Keratinocyte (primary cell): ENCODE data around the gene CCNY. TPM values are rescaled to one million over a fixed set of nuclear protein-coding genes. Genes with fewer than 3 reads are reported as not detected.

ENCODE experiments used
- DNase-seq: peaks from one replicate; pipeline ENCODE4 v3.0.0-alpha.2; 2011; ENCODE audit warnings: low read depth, missing footprints, low spot score
- FAIRE-seq: peaks from 2 replicates; lab custom pipeline; 2011; peaks lifted over from hg19 to GRCh38; lab: Jason Lieb, UNC
- H2AFZ ChIP-seq: 2 replicates; pipeline ENCODE4 v1.6.0; 2012; ENCODE audit warnings: low read length, control low read depth, inconsistent platforms; ENCODE audit not compliant: control insufficient read depth
- H3K27ac ChIP-seq: 2 replicates; pipeline ENCODE4 v1.5.1; 2011; ENCODE audit warnings: low read length; ENCODE audit not compliant: control insufficient read depth, insufficient read depth
- H3K27me3 ChIP-seq: 3 replicates; pipeline ENCODE4 v1.6.0; 2011; ENCODE audit warnings: low read length; ENCODE audit not compliant: control insufficient read depth, insufficient read depth; ENCODE audit errors: extremely low read depth
- H3K36me3 ChIP-seq, 2 experiments: 2 replicates in 1 of 2; 3 replicates in 1 of 2; pipeline ENCODE4 v1.5.1; 2011; ENCODE audit warnings: low read length in 2 of 2, mild to moderate bottlenecking in 1 of 2; ENCODE audit not compliant: control insufficient read depth in 2 of 2, insufficient read depth in 2 of 2; ENCODE audit errors: extremely low read depth in 1 of 2
- H3K4me1 ChIP-seq: 3 replicates; pipeline ENCODE4 v1.5.1; 2011; ENCODE audit warnings: low read length; ENCODE audit not compliant: control insufficient read depth, insufficient read depth; ENCODE audit errors: extremely low read depth
- H3K4me2 ChIP-seq: 3 replicates; pipeline ENCODE4 v1.6.0; 2011; ENCODE audit warnings: low read depth, low read length; ENCODE audit not compliant: control insufficient read depth, insufficient read depth; ENCODE audit errors: extremely low read depth
- H3K4me3 ChIP-seq, 3 experiments: fragments of 200-600 bp in 1 of 3; sonication (generic) in 1 of 3; 2 replicates in 2 of 3; 3 replicates in 1 of 3; pipeline ENCODE4 v1.5.1; 2011 to 2016; ENCODE audit warnings: low read length in 3 of 3, mild to moderate bottlenecking in 3 of 3, control low read depth in 2 of 3, inconsistent platforms in 1 of 3, low read depth in 1 of 3, mixed read lengths in 1 of 3, mixed run types in 1 of 3, moderate library complexity in 1 of 3; ENCODE audit not compliant: control insufficient read depth in 2 of 3, insufficient read depth in 2 of 3; ENCODE audit errors: extremely low read depth in 1 of 3
- H3K79me2 ChIP-seq: 2 replicates; pipeline ENCODE4 v1.6.0; 2012; ENCODE audit warnings: low read length; ENCODE audit not compliant: control insufficient read depth, insufficient read depth
- H3K9ac ChIP-seq: 3 replicates; pipeline ENCODE4 v1.6.0; 2011; ENCODE audit warnings: low read length; ENCODE audit not compliant: control insufficient read depth, insufficient read depth; ENCODE audit errors: extremely low read depth
- H3K9me1 ChIP-seq: 3 replicates; pipeline ENCODE4 v1.6.0; 2011; ENCODE audit warnings: low read length; ENCODE audit not compliant: control insufficient read depth, insufficient read depth; ENCODE audit errors: extremely low read depth
- H3K9me3 ChIP-seq: 2 replicates; pipeline ENCODE4 v1.5.1; 2012; ENCODE audit warnings: low read depth, low read length; ENCODE audit not compliant: control insufficient read depth
- H4K20me1 ChIP-seq: 3 replicates; pipeline ENCODE4 v1.6.0; 2011; ENCODE audit warnings: low read length; ENCODE audit not compliant: control insufficient read depth, insufficient read depth; ENCODE audit errors: extremely low read depth
- CTCF ChIP-seq, 3 experiments: IDR thresholded peaks in 1 of 3; conservative IDR thresholded peaks in 1 of 3; optimal IDR thresholded peaks in 1 of 3; 2 replicates in 2 of 3; 3 replicates in 1 of 3; pipeline versions ENCODE3 to v1.5.1; 2011; ENCODE audit warnings: low read length in 3 of 3, mild to moderate bottlenecking in 3 of 3, moderate library complexity in 2 of 3, control low read depth in 1 of 3, inconsistent platforms in 1 of 3; ENCODE audit not compliant: insufficient read depth in 2 of 3; ENCODE audit errors: extremely low read depth in 1 of 3
- EZH2 ChIP-seq: IDR thresholded peaks from one replicate; pipeline ENCODE4 v1.6.1; 2012; ENCODE audit warnings: inconsistent platforms, mild to moderate bottlenecking, low read length, moderate library complexity
- dilution Hi-C: fragments of 300-500 bp; cut with MboI; formaldehyde crosslinking; loops from one replicate; pipeline ENCODE4 v1.7.0; 2020; ENCODE audit warnings: low sequenced_read_pairs; ENCODE audit not compliant: extremely low pct_ligation_motif_present
- polyA plus RNA-seq, 5 experiments: library from polyadenylated mRNA; depleted of rRNA in 3 of 5; stranded (reverse) in 3 of 5; stranded (forward) in 1 of 5; unstranded in 1 of 5; fragments of >200 nt; gene quantifications; 1 replicate in 1 of 5; 2 replicates in 3 of 5; 3 replicates in 1 of 5; pipeline versions ENCODE4 v1.2.1 to v1.2.3, GENCODE V29; 2011 to 2012; ENCODE audit warnings: missing spikeins in 2 of 5, low read depth in 1 of 5, low replicate concordance in 1 of 5

Gene CCNY
- polyA plus RNA-seq, 1 donor (not counting 4 experiments of a cell fraction or from before 2014, with no cell fraction given) = 58.9 TPM

- H3K9me3 ChIP-seq = no peaks in the 10 kb centered on the region
- H4K20me1 ChIP-seq = no peaks in the 10 kb centered on the region
- no peak overlapping the region for H3K27ac ChIP-seq
- dilution Hi-C loops = no loop called here
- no peaks in the 10 kb centered on the region for H3K9me1 ChIP-seq
- H3K4me2 ChIP-seq = no peak overlapping the region
- H3K9ac ChIP-seq = no peak overlapping the region
- H3K4me1 ChIP-seq = no peaks in the 10 kb centered on the region
- no peak overlapping the region for H2AFZ ChIP-seq
- TF ChIP-seq EZH2 = no peak
- no peak for TF ChIP-seq CTCF (optimal IDR thresholded peaks at IDR 0.05 in 1 of 3, IDR thresholded peaks at IDR 0.05 in 1 of 3, conservative IDR thresholded peaks at IDR 0.05 in 1 of 3; ENCODE audit: extremely low read depth in 1 of 3, insufficient read depth in 2 of 3, low read length in 3 of 3)
- FAIRE-seq = no peak
- DNase-seq = no peak
- peaks cover 2% of the 10 kb centered on the region for H3K79me2 ChIP-seq
- H3K4me3 ChIP-seq = no peak overlapping the region
- peaks cover 3 to 15% of the 10 kb centered on the region in 2 experiments for H3K36me3 ChIP-seq
- no peaks in the 10 kb centered on the region for H3K27me3 ChIP-seq
These were observed 218.2 kb downstream of the CCNY start for GRCh38 chr10:35554461-35555056.

DNA sequence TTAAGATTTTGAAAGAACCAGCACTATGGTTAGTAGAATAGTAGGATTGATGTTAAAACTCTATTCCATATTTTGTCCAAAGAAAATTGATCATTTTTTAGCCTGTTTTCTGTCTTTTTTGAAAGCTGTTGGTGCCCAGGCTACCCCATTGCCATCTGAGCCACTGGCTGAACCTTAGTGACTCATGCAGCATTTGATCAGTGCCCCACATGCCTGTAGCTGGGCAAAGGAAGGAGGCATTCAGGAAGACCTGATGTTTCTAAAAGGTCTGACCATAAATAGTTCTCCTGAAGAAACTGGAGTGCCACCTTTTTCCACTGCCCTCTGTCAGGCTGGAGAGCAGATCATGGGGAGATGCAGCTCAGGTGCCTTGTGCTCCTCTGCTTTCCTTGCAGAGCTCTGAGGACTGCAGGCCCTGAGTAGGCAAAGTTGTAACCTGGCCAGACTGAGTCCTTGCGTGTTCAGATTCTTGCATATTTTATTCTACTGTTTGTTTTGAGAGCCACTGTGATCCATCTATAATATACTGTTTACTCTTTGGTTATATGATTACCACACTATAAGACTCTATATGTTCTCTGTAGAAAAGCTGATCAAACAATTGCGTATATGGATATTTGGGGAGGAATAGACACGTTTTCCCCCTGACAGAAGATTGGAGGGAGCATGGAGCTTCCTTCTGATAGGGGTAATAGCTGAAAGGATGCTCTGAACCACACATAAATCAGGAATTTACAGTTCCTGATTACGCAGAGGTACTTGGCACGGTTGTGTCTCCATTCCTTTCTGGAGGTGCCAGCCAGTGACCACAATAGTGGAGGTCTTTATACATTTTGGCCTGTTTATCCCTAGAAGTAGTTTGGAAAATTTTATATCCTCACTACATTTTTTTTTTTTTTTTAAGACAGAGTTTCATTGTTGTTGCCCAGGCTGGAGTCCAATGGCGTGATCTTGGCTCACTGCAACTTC lies 219.9 kb downstream of the CCNY start:
- no peaks in the 10 kb centered on the region for H4K20me1 ChIP-seq
- H3K36me3 ChIP-seq = peaks cover 2 to 13% of the 10 kb centered on the region in 2 experiments
- H3K4me1 ChIP-seq = no peaks in the 10 kb centered on the region
- no peak for TF ChIP-seq EZH2
- TF ChIP-seq CTCF (optimal IDR thresholded peaks at IDR 0.05 in 1 of 3, IDR thresholded peaks at IDR 0.05 in 1 of 3, conservative IDR thresholded peaks at IDR 0.05 in 1 of 3; ENCODE audit: extremely low read depth in 1 of 3, insufficient read depth in 2 of 3, low read length in 3 of 3) = no peak
- H3K9ac ChIP-seq = no peak overlapping the region
- dilution Hi-C loops = no loop called here
- H3K4me2 ChIP-seq = no peak overlapping the region
- H3K4me3 ChIP-seq = no peak overlapping the region
- no peaks in the 10 kb centered on the region for H3K79me2 ChIP-seq
- DNase-seq = no peak
- H3K27me3 ChIP-seq = no peaks in the 10 kb centered on the region
- FAIRE-seq = no peak
- H2AFZ ChIP-seq = no peak overlapping the region
- H3K9me1 ChIP-seq = no peaks in the 10 kb centered on the region
- H3K9me3 ChIP-seq = no peaks in the 10 kb centered on the region
- no peak overlapping the region for H3K27ac ChIP-seq
